GM19324 (cell line): ENCODE measurements around the gene ULK4.
"Not testable (repeated sequence)": the region's sequence is repeated elsewhere in the genome, so short reads cannot be mapped to it uniquely, and the experiment has no call there.

Experiments
- ATAC-seq: cut with Tn5 transposase; IDR thresholded peaks from one replicate; pipeline ENCODE4 v1.9.1; 2021; ENCODE audit warnings: mild to moderate bottlenecking, moderate library complexity; ENCODE audit not compliant: unreplicated experiment, low FRiP score

The ULK4 gene

DNA sequence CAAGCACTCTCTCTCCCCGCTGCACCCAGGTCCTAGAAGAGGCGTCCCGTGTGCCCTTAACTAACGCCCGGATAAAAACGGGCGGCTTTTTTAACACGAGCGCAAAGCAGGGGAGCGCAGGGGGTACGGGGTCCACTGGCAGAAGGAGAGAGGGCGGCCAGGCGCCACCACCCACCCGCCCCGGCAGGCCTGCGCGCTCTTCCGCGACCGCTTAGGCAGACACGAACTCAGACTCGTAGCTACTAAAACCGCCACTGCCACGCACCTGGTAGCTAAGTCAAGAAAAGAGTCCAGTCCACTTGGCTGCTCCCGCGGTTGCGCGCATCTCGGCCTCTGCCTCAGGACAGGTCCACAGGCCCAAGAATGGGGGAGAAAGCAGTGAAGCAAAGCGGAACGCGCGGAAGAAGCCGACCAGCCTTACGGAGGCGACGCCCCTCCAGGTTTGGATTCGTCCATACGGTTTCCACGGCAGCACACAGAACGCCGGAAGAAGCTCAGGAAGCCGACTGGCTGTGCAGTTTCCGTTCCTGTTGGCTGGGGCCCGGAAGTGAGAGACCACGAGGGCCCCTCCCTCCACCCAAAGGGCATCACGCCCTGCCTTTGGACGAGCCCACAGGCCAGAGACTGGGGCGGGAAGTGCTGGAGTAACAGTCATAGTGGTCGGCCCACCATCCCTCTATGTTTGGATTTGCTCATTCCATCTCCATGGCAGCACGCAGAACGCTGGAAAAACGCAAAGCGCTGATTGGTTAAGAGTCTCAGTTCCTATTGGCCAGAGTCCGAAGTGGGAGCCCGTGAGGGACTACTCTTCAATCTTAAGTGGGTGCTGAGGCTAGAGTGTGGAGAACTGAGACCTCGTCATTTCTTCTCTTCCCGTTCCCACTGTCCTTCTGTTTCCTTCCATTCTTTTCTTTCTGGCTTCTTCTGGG is at the start of gene ULK4:
Gene ULK4, minus strand, starts transcription at position 353 of the 929 bp plus-strand sequence. CDS start 7,344 bp downstream, outside the sequence.
- peak; percentile 97 for ATAC-seq

DNA sequence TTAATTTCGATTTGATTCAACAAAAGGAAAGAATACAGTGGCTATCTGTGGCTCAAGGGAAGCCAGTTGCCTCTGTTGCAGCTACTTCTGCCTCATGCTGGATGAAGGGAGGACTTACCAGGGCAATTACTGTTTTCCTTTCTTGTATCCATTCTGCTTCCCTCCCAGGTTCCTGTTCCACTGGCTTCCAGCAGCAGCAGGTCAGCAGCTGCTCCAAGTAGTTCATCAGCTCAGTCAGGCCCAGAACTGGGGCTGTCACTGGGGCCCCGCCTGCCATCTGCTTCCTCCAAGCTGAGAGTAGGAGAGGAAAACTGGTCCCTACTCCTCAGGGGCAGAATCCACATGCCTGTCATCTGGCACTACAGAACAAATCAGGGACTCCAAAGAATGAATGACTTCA is 48.6 kb upstream of the ULK4 start:
- no peak for ATAC-seq

DNA sequence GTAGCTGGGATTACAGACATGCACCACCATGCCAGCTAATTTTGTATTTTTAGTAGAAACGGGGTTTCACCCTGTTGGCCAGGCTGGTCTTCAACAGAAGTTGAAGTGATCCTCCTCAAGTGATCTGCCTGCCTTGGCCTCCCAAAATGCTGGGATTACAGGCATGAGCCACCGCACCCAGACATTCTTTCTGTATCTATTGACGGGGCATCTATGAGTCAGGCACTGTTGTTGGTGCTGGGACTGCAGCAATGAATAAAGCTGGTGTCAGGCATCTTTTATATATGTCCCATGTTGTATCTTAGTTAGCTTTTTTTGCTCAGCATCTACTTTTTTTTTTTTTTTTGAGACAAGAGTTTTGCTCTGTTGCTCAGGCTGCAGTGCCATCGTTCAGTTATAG is 47.6 kb upstream of the ULK4 start:
- ATAC-seq = no peak

DNA sequence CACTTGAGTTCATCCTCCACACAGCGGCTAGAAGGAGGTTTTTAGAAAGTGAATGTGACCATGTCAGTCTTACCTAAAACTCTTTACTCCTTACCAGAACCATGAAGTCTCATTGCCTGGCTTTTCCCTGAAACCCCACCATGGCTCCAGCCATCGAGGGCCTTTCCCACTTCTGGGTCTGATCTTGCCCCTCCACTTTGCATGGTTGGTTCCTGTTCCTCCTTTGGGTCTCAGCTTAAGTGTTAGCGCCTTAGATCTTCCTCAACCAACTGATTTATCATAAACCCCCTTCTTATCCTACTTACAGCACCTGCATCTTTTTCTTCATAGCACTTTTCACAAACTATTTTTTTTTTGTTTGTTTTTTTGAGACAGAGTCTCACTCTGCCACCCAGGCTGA is 45.9 kb upstream of the ULK4 start:
- ATAC-seq = no peak

DNA sequence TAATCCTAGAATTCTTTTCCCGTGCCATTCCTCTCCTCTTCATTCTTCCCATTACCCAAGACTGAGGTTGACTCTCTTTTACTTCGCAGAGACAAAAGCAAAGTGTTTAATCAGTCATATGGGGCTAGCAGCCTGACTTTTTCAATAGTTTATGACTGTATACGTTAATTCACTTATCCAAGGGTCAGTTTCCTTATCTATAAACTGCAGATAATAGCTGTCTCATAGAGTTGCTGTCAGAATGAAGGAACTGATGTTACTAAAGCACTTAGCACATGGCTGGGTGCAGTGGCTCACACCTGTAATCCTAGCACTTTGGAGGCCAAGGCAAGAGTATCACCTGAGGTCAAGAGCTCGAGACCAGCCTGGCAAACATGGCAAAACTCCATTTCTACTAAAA is 43.5 kb upstream of the ULK4 start:
- no peak for ATAC-seq

DNA sequence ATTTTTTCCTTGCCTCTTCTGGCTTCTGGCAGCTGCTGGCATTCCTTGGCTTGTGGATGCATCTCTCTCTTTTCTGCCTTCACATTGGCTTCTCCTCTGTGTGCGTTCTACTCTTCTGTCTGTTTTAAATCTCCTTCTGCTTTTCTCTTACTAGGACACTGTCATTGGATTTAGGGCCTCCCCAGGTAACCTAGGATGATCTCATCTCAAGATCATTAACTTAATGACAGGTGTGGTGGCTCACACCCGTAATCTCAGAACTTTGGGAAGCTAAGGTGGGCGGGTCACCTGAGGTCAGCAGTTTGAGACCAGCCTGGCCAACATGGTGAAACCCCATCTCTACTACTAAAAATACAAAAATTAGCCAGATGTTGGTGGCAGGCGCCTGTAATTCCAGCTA is 40.9 kb upstream of the ULK4 start:
- no peak for ATAC-seq

DNA sequence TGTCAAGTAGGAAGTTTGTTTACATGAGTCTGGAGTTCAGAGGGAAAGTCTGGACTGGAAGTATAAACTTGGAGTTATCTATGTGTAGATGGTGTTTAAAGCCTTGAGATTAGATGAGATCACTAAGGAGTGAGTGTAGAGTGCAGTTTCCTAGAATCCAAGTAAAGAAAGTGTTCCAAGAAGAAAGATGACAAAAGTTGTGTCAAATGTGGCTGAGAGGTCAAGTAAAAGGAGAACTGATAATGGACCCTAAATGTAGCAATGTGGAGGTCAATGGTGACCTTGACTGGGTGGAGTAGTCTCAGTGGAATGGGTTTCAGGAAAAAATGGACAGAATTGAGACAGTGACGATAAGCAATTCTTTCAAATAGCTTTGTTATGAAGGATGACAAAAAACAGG is 39.9 kb upstream of the ULK4 start:
- no peak for ATAC-seq

DNA sequence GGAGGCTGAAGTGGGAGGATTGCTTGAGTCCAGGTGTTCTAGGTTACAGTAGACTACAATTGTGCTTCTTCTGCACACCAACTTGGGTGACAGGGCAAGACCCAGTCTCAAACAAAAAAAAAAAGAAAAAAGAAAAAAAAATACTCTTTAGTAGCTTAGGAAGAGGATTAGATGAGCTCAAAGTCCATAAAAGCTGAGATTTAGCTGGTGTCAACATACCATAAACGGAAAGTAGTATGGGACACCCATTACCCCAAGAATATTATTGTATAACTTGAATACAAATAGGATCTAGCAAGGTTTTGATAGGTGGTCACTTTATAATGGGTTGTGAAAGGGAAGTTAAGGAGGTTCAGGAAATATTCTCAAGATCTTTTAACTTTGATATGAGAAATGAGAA is 38.0 kb upstream of the ULK4 start:
- no peak for ATAC-seq

DNA sequence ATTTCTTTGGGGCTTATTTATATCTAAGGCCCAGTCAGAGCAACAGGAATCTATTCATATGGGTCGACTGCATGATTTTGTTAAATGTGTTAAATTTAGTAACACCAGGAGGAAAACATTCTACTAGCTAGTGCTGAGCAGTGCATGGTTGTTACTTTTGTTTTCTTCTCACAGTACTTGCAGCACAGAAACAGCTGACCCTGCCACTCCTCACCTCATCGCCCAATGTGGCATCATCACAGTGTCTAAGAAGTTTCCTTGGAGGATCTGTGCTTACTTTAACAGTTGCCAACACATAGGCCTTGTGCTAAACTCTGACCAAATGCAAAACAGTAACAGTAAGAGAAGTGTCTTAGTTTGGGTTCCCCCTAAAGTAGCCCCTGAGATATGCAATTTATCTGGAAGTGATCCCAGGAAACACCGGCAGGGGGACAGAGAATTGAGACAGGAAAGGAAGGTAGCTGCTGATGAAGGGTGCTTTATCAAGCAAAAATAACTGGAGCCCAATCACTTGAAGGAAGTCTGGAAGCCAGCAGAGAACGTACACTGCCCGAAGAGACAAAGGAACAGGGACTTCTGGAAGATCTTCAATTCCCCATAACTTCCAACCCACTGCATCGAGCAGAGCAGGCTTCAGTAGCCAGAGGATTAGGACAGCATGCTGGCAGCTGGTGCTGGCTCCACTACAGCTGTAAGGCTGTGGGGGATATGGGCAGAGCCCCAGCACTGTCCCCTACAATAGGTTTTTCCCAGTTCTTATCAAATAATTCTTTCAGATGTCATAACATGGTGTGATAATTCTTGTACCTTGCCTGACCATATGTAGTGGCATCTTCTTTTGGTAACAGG is 36.0 kb upstream of the ULK4 start:
- ATAC-seq = no peak

DNA sequence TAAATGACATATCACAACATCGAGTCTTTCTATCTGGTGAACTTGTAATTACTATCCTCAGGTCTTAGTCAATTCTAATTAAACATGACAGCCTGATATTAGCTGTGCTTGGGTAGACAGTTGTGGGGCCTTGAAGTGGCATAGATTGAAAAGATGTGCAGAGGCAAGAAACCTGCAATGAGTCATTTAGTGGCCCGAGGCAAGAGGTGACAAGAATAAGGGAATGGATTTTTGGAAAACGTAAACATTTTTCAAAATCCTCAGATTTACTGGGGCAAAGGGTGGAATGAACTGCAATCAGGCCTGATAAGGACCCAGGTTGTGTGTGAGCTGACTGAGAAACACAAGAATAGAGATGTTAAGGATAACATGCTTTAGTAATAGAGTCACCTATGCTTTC is 29.5 kb upstream of the ULK4 start:
- ATAC-seq = no peak

DNA sequence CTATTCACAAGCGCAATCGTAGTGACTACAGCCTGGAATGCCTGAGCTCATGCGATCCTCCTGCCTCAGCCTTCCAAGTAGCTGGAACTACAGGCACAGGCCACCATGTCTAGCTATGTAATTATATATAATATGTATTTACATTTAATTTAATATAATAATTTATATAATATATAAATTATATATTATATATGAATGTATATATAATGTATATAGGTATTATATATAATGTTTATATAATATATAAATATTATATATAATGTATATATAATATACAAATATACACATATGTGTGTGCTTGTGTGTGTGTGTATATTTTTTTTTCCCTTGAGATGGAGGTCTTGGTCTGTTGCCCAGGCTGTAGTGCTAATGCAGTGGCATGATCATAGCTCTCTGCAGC is 27.6 kb upstream of the ULK4 start:
- no peak for ATAC-seq

DNA sequence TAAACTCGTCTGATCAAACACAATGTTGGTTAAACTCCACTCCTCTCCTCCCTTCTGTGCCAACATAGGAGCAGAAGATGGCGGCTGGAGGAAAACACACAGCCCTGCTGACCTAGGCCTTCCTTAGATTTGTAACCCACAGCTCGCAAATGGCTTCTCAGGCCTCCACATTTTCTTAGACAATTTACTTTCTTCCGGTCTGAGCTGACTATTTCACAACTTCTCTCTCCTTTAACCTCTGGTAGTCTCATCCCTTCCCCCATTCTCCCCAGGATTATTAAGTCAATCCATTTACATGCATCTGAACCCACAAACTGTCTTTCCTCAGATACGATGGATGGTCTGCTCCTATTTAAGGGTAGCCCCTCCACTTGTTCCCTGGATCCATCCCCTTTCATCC is 25.7 kb upstream of the ULK4 start:
- no peak for ATAC-seq

DNA sequence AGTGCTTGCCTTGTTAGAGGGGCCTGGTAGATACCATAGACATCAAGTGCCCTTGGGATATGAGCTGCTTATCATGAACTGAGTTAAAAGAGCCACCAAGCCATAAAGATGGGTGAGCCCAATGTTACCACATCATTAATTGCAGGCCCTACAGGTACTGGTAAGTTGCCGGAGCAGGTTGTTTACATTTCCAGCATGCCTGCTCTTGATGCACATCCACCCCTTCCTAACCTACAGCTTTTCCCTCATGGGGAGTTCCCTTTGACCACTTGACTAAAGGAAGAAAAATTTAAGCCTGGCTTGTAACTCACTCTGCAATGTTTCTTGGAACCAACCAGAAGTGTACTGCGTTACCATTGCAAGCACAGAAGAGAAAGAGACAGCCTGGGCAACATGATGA is 24.7 kb upstream of the ULK4 start:
- ATAC-seq = no peak

DNA sequence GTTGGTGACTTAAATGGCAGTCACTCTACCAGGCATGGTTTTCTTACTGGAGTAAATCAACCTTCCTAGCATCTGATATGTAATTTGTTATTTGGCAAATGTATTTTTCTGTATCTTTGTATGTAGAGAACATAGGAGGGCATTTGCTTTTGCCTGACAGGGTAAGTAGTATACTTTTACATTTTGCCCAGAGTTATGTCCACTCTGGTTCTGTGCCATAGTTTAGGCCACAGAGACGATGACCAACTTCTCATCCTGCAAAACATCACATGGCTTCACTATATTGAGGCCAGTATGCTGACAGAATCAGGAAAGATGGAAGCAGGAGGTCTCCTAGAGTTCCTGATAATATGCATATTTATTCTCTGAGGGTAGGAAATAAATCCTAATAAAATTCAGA is 23.1 kb upstream of the ULK4 start:
- no peak for ATAC-seq

DNA sequence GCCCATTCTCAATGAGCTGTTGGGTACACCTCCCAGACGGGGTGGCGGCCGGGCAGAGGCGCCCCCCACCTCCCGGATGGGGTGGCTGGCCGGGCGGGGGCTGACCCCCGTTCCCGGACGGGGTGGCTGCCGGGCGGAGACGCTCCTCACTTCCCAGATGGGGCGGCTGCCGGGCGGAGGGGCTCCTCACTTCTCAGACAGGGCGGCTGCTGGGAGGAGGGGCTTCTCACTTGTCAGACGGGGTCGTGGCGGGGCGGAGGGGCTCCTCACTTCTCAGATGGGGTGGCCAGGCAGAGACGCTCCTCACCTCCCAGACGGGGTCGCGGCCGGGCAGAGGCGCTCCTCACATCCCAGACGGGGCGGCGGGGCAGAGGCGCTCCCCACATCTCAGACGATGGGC is 21.2 kb upstream of the ULK4 start:
- not testable (repeated sequence) for ATAC-seq

DNA sequence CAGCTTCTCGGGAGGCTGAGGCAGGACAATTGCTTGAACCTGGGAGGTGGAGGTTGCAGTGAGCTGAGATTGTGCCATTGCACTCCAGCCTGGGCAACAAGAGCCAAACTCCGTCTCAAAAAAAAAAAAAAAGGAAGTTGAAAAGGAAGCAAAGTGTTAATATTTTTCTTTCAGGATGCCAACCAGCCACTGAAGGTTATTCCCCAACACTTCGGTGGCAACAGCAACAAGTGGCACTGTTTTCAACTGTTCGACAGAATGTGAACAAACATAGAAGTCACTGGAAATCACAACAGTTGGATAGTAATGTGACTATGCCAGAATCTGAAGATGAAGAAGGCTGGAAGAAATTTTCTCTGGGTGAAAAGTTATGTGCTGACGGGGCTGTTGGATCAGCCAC is 15.5 kb upstream of the ULK4 start:
- ATAC-seq = not testable (repeated sequence)

DNA sequence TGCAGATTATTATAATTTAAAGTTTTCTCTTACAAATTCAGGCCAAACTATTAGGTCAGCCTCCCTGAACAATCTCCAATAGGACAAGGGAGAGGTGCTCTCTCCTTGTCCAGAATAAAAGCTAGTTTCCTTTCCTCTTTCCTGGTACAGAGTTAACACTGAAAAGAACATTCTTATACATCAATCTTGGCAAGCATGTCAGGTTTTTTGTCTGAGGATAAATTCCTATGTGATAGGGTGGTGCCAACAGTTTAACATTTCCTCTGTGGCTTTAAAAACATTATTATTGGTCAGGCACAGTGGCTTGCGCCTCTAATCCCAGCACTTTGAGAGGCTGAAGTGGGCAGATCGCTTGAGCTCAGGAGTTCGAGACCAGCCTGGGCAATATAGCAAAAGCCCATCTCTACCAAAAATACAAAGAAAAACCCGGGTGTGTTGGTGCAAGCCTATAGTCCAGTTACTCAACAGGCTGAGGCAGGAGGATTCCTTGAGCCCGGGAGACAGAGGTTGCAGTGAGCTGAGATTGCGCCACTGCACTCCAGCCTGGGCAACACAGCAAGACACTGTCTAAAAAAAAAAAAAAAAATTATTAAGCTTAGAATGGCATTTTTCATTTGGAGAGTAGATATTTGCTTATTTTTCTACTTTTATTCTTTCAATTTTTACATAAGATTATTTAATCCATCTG is 13.7 kb upstream of the ULK4 start:
- ATAC-seq = no peak

DNA sequence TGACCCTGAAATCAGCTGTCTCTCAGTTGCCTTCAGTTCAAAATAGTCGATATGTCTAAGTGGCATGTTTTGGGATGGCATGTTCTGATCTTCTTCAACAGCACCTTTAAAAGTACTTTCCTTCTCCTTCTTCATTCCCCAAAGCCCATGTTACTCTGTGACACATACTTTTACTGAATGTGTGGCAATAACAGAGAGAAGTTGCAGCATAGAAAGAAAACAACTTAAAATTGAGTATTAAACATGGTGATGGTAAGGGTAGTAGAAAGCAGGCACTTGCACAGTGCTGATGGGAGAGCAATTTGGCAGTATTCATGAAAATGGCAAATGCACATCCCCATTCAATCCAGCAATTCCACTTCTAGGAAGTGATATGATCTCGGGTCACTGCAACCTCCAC is 12.3 kb upstream of the ULK4 start:
- no peak for ATAC-seq

DNA sequence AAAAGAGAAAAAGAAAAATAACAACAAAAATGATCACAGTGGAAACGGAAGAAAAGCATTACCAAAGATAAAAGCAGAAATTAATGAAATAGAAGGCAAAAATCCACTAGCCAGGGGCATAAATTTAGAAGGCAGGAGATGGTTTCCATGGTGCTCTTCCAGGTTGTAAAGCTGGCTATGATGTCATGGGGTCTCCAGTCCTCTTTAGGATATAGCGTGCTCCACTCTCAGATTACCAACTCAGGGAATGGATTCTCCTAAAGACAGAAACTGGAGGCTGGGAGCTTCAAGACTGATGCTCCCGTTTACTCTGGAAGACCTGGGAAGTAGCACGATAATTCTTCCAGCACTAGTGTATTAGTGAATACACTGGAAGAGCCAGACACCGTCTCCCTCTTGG is 10.9 kb upstream of the ULK4 start:
- no peak for ATAC-seq

DNA sequence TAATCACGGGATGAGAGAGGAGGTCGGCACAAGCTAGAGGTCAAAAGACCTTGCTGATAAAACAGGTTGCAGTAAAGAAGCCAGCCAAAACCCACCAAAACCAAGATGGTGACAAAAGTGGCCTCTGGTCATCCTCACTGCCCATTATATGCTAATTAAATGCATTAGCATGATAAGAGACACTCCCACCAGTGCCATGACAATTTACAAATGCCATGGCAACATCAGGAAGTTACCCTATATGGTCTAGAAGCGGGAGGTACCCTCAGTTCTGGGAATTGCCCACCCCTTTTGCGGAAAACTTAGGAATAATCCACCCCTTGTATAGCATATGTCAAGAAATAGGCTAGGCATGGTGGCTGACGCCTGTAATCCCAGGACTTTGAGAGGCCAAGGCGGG is 4.3 kb upstream of the ULK4 start:
- no peak for ATAC-seq

DNA sequence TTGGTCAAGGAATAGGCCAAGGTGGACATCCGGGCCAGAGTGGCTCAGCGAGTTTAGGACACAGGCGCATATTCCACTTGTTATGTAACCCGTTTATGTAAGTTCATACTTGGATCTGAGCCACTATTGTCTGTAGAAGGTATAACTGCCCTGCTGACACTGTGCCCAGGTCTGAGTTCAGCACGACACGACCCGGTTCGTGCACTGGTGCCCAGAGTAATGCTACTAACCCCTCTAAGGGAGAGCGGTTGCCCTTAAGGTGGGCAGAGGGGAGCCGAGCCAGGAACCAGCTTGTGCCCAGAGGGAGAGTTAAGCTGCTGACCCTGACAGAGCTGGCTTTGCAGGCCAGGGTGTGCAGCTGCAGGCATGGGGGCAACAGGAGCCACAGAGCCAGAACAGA is 1.9 kb upstream of the ULK4 start:
- ATAC-seq = no peak
